T-helper 1 cell treated with Interleukin-12 subunit alpha and Interleukin-12 subunit beta and Interleukin-4 antibody, amounts not matched to agents 30 μg/mL and 1 μg/mL, for 36 hours (primary cell): Measurements from ENCODE around the gene TBCA.
"Not testable (repeated sequence)": the region's sequence is repeated elsewhere in the genome, so short reads cannot be mapped to it uniquely, and the experiment has no call there.

Experiments
- H3K27ac Mint-ChIP-seq: one replicate; pipeline ENCODE4 v1.8.0; 2021; ENCODE audit warnings: mild to moderate bottlenecking, mixed read lengths
- H3K27me3 Mint-ChIP-seq: one replicate; pipeline ENCODE4 v1.8.0; 2021; ENCODE audit warnings: low read depth, mixed read lengths
- H3K36me3 Mint-ChIP-seq: one replicate; pipeline ENCODE4 v1.8.0; 2021; ENCODE audit warnings: low read depth, mixed read lengths
- H3K4me1 Mint-ChIP-seq: one replicate; pipeline ENCODE4 v1.8.0; 2021; ENCODE audit warnings: low read depth, mixed read lengths
- H3K4me3 Mint-ChIP-seq: one replicate; pipeline ENCODE4 v1.8.0; 2021; ENCODE audit warnings: mild to moderate bottlenecking, moderate library complexity, mixed read lengths
- H3K9me3 Mint-ChIP-seq: one replicate; pipeline ENCODE4 v1.8.0; 2021; ENCODE audit warnings: mixed read lengths

The TBCA gene

GRCh38 chr5:77709993-77710685, 66.0 kb downstream of the TBCA start:
- Mint-ChIP-seq H3K4me3 (no peak overlapping the region), H3K36me3 (peaks cover 17% of the 10 kb centered on the region), H3K4me1 (no peaks in the 10 kb centered on the region), H3K27ac (no peak overlapping the region), H3K9me3 (no peaks in the 10 kb centered on the region), H3K27me3 (no peaks in the 10 kb centered on the region)

- Mint-ChIP-seq H3K9me3 (peaks cover under 1% of the 10 kb centered on the region), H3K4me1 (no peaks in the 10 kb centered on the region), H3K27me3 (no peaks in the 10 kb centered on the region), H3K27ac (no peak overlapping the region), H3K36me3 (peaks cover 23% of the 10 kb centered on the region), H3K4me3 (no peak overlapping the region)
Observed at GRCh38 chr5:77709340-77709739, 66.8 kb downstream of the TBCA start.

GRCh38 chr5:77707791-77708190, 68.3 kb downstream of the TBCA start:
- H3K9me3 Mint-ChIP-seq, result peaks cover 4% of the 10 kb centered on the region
- H3K27ac Mint-ChIP-seq, result no peak overlapping the region
- H3K4me3 Mint-ChIP-seq, result no peak overlapping the region
- no peaks in the 10 kb centered on the region for H3K4me1 Mint-ChIP-seq
- no peaks in the 10 kb centered on the region for H3K27me3 Mint-ChIP-seq
- peaks cover 34% of the 10 kb centered on the region for H3K36me3 Mint-ChIP-seq

- not testable (repeated sequence) for H3K9me3 Mint-ChIP-seq, H3K4me1 Mint-ChIP-seq, H3K27ac Mint-ChIP-seq, H3K27me3 Mint-ChIP-seq, H3K4me3 Mint-ChIP-seq
- peaks cover 52% of the 10 kb centered on the region for H3K36me3 Mint-ChIP-seq
Observed at GRCh38 chr5:77699569-77699968, 76.6 kb downstream of the TBCA start.

- H3K27me3 Mint-ChIP-seq, result no peaks in the 10 kb centered on the region
- no peak overlapping the region for H3K27ac Mint-ChIP-seq
- H3K9me3 Mint-ChIP-seq, result no peaks in the 10 kb centered on the region
- no peak overlapping the region for H3K4me3 Mint-ChIP-seq
- H3K36me3 Mint-ChIP-seq, result peaks cover 45% of the 10 kb centered on the region
- H3K4me1 Mint-ChIP-seq, result peaks cover 5% of the 10 kb centered on the region
Observed at GRCh38 chr5:77698920-77699319, 77.2 kb downstream of the TBCA start.

- Mint-ChIP-seq H3K27ac (no peak overlapping the region), H3K27me3 (no peaks in the 10 kb centered on the region), H3K4me3 (no peak overlapping the region), H3K36me3 (peaks cover 39% of the 10 kb centered on the region), H3K9me3 (no peaks in the 10 kb centered on the region), H3K4me1 (peaks cover 5% of the 10 kb centered on the region)
Observed at GRCh38 chr5:77697692-77698091, 78.4 kb downstream of the TBCA start.

- Mint-ChIP-seq H3K9me3 (no peaks in the 10 kb centered on the region), H3K4me3 (no peak overlapping the region), H3K27ac (no peak overlapping the region), H3K36me3 (peaks cover 32% of the 10 kb centered on the region), H3K4me1 (peaks cover 5% of the 10 kb centered on the region), H3K27me3 (no peaks in the 10 kb centered on the region)
Observed at GRCh38 chr5:77696120-77696519, 80.0 kb downstream of the TBCA start.

GRCh38 chr5:77693913-77694312, 82.2 kb downstream of the TBCA start:
- H3K4me1 Mint-ChIP-seq, result peaks cover 2% of the 10 kb centered on the region
- H3K4me3 Mint-ChIP-seq, result no peak overlapping the region
- H3K9me3 Mint-ChIP-seq, result no peaks in the 10 kb centered on the region
- no peak overlapping the region for H3K27ac Mint-ChIP-seq
- no peaks in the 10 kb centered on the region for H3K27me3 Mint-ChIP-seq
- H3K36me3 Mint-ChIP-seq, result peaks cover 31% of the 10 kb centered on the region

GRCh38 chr5:77683171-77683732, 92.9 kb downstream of the TBCA start:
- H3K4me1 Mint-ChIP-seq, result no peaks in the 10 kb centered on the region
- no peaks in the 10 kb centered on the region for H3K27me3 Mint-ChIP-seq
- peaks cover 2% of the 10 kb centered on the region for H3K36me3 Mint-ChIP-seq

GRCh38 chr5:77670526-77670925, 105.6 kb downstream of the TBCA start:
- Mint-ChIP-seq H3K4me1 (no peaks in the 10 kb centered on the region), H3K27me3 (no peaks in the 10 kb centered on the region), H3K36me3 (no peaks in the 10 kb centered on the region), H3K4me3 (no peak overlapping the region), H3K27ac (no peak overlapping the region), H3K9me3 (peaks cover 4% of the 10 kb centered on the region)

More at GRCh38 chr5:77683171-77683732, 92.9 kb downstream of the TBCA start:
- Mint-ChIP-seq H3K27ac (no peak overlapping the region), H3K4me3 (no peak overlapping the region), H3K9me3 (no peaks in the 10 kb centered on the region)

- Mint-ChIP-seq H3K27ac (no peak overlapping the region), H3K4me1 (no peaks in the 10 kb centered on the region), H3K9me3 (no peaks in the 10 kb centered on the region), H3K36me3 (no peaks in the 10 kb centered on the region), H3K27me3 (no peaks in the 10 kb centered on the region), H3K4me3 (no peak overlapping the region)
Observed at GRCh38 chr5:77669677-77670076, 106.5 kb downstream of the TBCA start.

- H3K27me3 Mint-ChIP-seq, result peaks cover 4% of the 10 kb centered on the region
- H3K4me1 Mint-ChIP-seq, result no peaks in the 10 kb centered on the region
- no peaks in the 10 kb centered on the region for H3K36me3 Mint-ChIP-seq
- no peak overlapping the region for H3K27ac Mint-ChIP-seq
- H3K4me3 Mint-ChIP-seq, result no peak overlapping the region
- H3K9me3 Mint-ChIP-seq, result no peaks in the 10 kb centered on the region
Observed at GRCh38 chr5:77663090-77663863, 112.9 kb downstream of the TBCA start.

- Mint-ChIP-seq H3K36me3 (no peaks in the 10 kb centered on the region), H3K27ac (no peak overlapping the region), H3K4me1 (no peaks in the 10 kb centered on the region), H3K4me3 (no peak overlapping the region), H3K9me3 (no peaks in the 10 kb centered on the region), H3K27me3 (peaks cover 11% of the 10 kb centered on the region)
Observed at GRCh38 chr5:77662635-77663034, 113.5 kb downstream of the TBCA start.

GRCh38 chr5:77658662-77659061, 117.5 kb downstream of the TBCA start:
- H3K9me3 Mint-ChIP-seq, result no peaks in the 10 kb centered on the region

GRCh38 chr5:77651343-77651742, 124.8 kb downstream of the TBCA start:
- Mint-ChIP-seq H3K9me3 (no peaks in the 10 kb centered on the region), H3K27ac (no peak overlapping the region), H3K27me3 (peaks cover 72% of the 10 kb centered on the region), H3K36me3 (no peaks in the 10 kb centered on the region), H3K4me3 (no peak overlapping the region), H3K4me1 (no peaks in the 10 kb centered on the region)

More at GRCh38 chr5:77658662-77659061, 117.5 kb downstream of the TBCA start:
- no peaks in the 10 kb centered on the region for H3K4me1 Mint-ChIP-seq
- H3K27ac Mint-ChIP-seq, result no peak overlapping the region
- H3K4me3 Mint-ChIP-seq, result no peak overlapping the region
- H3K27me3 Mint-ChIP-seq, result peaks cover 38% of the 10 kb centered on the region
- no peaks in the 10 kb centered on the region for H3K36me3 Mint-ChIP-seq
